ENCODE measurements around the gene ADAMTS4.

ADAMTS4 gene

DNA sequence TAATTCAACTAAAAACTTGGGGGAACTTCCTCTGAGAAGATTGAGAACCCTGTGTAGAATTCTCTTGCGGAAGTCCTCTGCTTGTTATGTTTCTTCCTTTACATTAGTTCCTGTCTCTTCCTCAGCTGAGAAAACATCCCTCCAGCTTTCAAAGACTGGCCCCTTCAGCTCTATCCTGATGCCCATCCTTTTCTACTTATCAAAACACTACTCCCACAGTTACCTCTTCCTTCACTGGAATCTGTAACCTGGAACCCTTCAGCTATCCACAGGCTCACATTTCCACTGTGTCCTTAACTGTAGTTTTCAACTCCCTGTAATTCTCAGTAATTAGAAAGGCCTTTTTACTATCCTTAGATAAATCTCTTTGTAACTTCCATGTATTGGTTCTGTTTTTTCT is 60.4 kb downstream of the ADAMTS4 start:
- no peak for DNase-seq

DNA sequence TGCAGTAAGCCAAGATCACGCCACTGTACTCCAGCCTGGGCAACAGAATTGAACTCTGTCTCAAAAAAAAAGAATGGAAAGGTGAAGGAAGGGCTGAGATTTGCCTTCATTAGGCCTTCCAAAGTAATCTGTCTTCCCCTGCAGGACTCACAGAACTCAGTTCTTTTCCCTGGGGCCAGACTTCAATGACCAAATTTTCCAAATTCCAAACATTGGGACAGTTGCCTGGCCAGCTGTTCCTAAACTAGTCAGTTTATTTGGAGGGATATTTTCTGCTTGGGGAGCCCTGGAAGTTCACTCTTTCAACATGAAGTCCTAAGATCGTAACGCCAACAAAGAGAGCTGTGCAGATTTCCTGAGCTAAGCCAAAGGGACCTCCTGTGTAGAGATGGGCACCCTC is 61.0 kb downstream of the ADAMTS4 start:
- DNase-seq, result no peak
